K562 (cell line): ENCODE measurements around the gene RBKS. TPM values are rescaled to one million over a fixed set of nuclear protein-coding genes. Genes with fewer than 3 reads are reported as not detected.

Source experiments
- ATAC-seq: fragments of 200-7000 bp; cut with Tn5 transposase; 3 replicates; pipeline ENCODE4 v1.9.1; 2020; ENCODE audit warnings: moderate library complexity
- BruUV-seq: library from RNA; stranded (reverse); fragments of 400-500 nt; replicated peaks from 2 replicates; lab custom pipeline; 2021; lab: Mats Ljungman, UMichigan
- CTCF ChIA-PET: fragments of 300-600 bp; formaldehyde crosslinking; extraction: SDS; loops from one replicate; lab custom pipeline; 2021; ENCODE audit warnings: low intra/inter-chr PET ratio; lab: Yijun Ruan, JAX
- POLR2A ChIA-PET: fragments of 300-600, 350-650 bp; sonication (Branson Sonifier 250); formaldehyde crosslinking; extraction: SDS; loops from one replicate; lab custom pipeline; 2021; ENCODE audit warnings: antibody characterized with exemption, inconsistent platforms; lab: Yijun Ruan, JAX
- DNase-seq, 4 experiments: peaks; one replicate each; pipeline versions ENCODE4 v3.0.0 to v3.0.0-alpha.2; 2011 to 2018; ENCODE audit warnings: low spot score in 3 of 4, mixed read lengths in 3 of 4; ENCODE audit errors: extremely low read depth in 1 of 4
- FAIRE-seq: peaks from 2 replicates; lab custom pipeline; 2011; peaks lifted over from hg19 to GRCh38; lab: Jason Lieb, UNC
- H2AFZ ChIP-seq: 2 replicates; pipeline ENCODE4 v1.6.0; 2011; ENCODE audit warnings: low read depth, low read length, control low read depth, inconsistent platforms
- H3K27ac ChIP-seq: fragments of 200-600 bp; 3 replicates; pipeline ENCODE4 v1.8.0; 2011; ENCODE audit warnings: low read depth, mild to moderate bottlenecking, control low read depth, inconsistent platforms, low read length, moderate library complexity, mixed read lengths; ENCODE audit errors: extremely low read depth
- H3K27me3 ChIP-seq, 2 experiments: fragments of 300-600 bp in 1 of 2; 2 replicates in 1 of 2; 3 replicates in 1 of 2; pipeline versions ENCODE4 v1.6.0 to v1.8.0; 2011; ENCODE audit warnings: inconsistent platforms in 2 of 2, low read length in 2 of 2, mild to moderate bottlenecking in 1 of 2, mixed read lengths in 1 of 2, moderate library complexity in 1 of 2; ENCODE audit not compliant: control insufficient read depth in 2 of 2, insufficient read depth in 2 of 2
- H3K36me3 ChIP-seq: fragments of 300-600 bp; 3 replicates; pipeline ENCODE4 v1.8.0; 2011; ENCODE audit warnings: mild to moderate bottlenecking, low read length, inconsistent platforms; ENCODE audit not compliant: control insufficient read depth, insufficient read depth
- H3K4me1 ChIP-seq, 2 experiments: fragments of 200-600 bp in 1 of 2; replicated peaks in 1 of 2; 2 replicates in 1 of 2; 3 replicates in 1 of 2; pipeline versions ENCODE4 v1.5.1 to v1.8.0; 2011; ENCODE audit warnings: inconsistent platforms in 2 of 2, low read length in 2 of 2, mild to moderate bottlenecking in 1 of 2, mixed read lengths in 1 of 2, moderate library complexity in 1 of 2; ENCODE audit not compliant: control insufficient read depth in 2 of 2, insufficient read depth in 2 of 2
- H3K4me2 ChIP-seq: 2 replicates; pipeline ENCODE4 v1.6.1; 2011; ENCODE audit warnings: low read length, control low read depth, inconsistent platforms, mixed read lengths; ENCODE audit not compliant: insufficient read depth
- H3K4me3 ChIP-seq: fragments of 200-600 bp; sonication (generic), shearing (Covaris generic); 2 replicates; pipeline ENCODE4 v1.5.1; 2016; ENCODE audit warnings: control low read depth, inconsistent platforms
- H3K79me2 ChIP-seq: fragments of 200-600 bp; 3 replicates; pipeline ENCODE4 v1.8.0; 2011; ENCODE audit warnings: low read length, inconsistent platforms; ENCODE audit not compliant: control insufficient read depth, insufficient read depth
- H3K9ac ChIP-seq, 2 experiments: 2 replicates each; pipeline versions ENCODE4 v1.6.0 to v1.6.1; 2011; ENCODE audit warnings: low read depth in 2 of 2, low read length in 2 of 2, control low read depth in 1 of 2, inconsistent platforms in 1 of 2, mild to moderate bottlenecking in 1 of 2, mixed read lengths in 1 of 2; ENCODE audit not compliant: insufficient read depth in 1 of 2
- H3K9me1 ChIP-seq: one replicate; pipeline ENCODE4 v1.6.0; 2011; ENCODE audit warnings: inconsistent platforms, mild to moderate bottlenecking, low read length, moderate library complexity; ENCODE audit not compliant: control insufficient read depth, insufficient read depth
- H3K9me3 ChIP-seq: replicated peaks from 2 replicates; pipeline ENCODE4 v1.5.1; 2011; ENCODE audit warnings: low read depth, low read length, inconsistent platforms; ENCODE audit not compliant: control insufficient read depth, insufficient read depth
- H4K20me1 ChIP-seq: replicated peaks from 2 replicates; pipeline ENCODE4 v1.6.1; 2011; ENCODE audit warnings: low read length, inconsistent platforms, mixed read lengths; ENCODE audit not compliant: control insufficient read depth, insufficient read depth
- CREBBP ChIP-seq: IDR thresholded peaks from one replicate; pipeline ENCODE4 v1.6.1; 2012; ENCODE audit warnings: low read depth, mild to moderate bottlenecking, control low read depth, inconsistent platforms, low read length
- HMG20B ChIP-seq: fragments of 250-450 bp; sonication (Bioruptor Pico); IDR thresholded peaks from 2 replicates; pipeline ENCODE4 v1.5.0; 2021; ENCODE audit warnings: mild to moderate bottlenecking
- HNRNPUL1 ChIP-seq: fragments of 200-400 bp; formaldehyde crosslinking; IDR thresholded peaks from 2 replicates; pipeline ENCODE4 v1.6.1; 2017; ENCODE audit warnings: low read length
- KDM2B ChIP-seq: fragments of 250-450 bp; sonication (Bioruptor Pico); IDR thresholded peaks from 2 replicates; pipeline ENCODE4 v1.8.0; 2021; ENCODE audit warnings: mild to moderate bottlenecking, moderate library complexity
- MCM3 ChIP-seq: fragments of 450-650 bp; IDR thresholded peaks from 2 replicates; pipeline ENCODE4 v1.6.1; 2016
- SIN3A ChIP-seq, 2 experiments: fragments of 150-350 bp in 1 of 2; IDR thresholded peaks; 2 replicates each; pipeline ENCODE4 v1.6.1; 2011 to 2016; ENCODE audit warnings: borderline replicate concordance in 2 of 2, low read depth in 2 of 2, low read length in 2 of 2, mild to moderate bottlenecking in 2 of 2, moderate library complexity in 2 of 2; ENCODE audit not compliant: control insufficient read depth in 1 of 2
- ZNF146 ChIP-seq: IDR thresholded peaks from one replicate; pipeline ENCODE4 v1.6.1; 2018; ENCODE audit warnings: missing compliant biosample characterization; ENCODE audit not compliant: unreplicated experiment
- ZNF512 ChIP-seq: IDR thresholded peaks from 2 replicates; pipeline ENCODE4 v1.6.1; 2016; ENCODE audit warnings: missing genetic modification characterization, missing compliant biosample characterization
- ZNF780A ChIP-seq: fragments of 250-450 bp; sonication (Bioruptor Pico); IDR thresholded peaks from 2 replicates; pipeline ENCODE4 v1.5.0; 2021; ENCODE audit warnings: mild to moderate bottlenecking
- ZNF830 ChIP-seq: fragments of 250-450 bp; sonication (Bioruptor Pico); IDR thresholded peaks from 2 replicates; pipeline ENCODE4 v1.5.0; 2021; ENCODE audit warnings: mild to moderate bottlenecking
- WGBS: fragments of 100-300 bp; shearing (Covaris generic); methylation state at CpG from one replicate; pipeline ENCODE4 v1.1.6; 2016; ENCODE audit warnings: low coverage, mixed read lengths; ENCODE audit not compliant: insufficient coverage; ENCODE audit errors: missing lambda C conversion rate; 5-methylcytosine and 5-hydroxymethylcytosine counted together
- in situ Hi-C: fragments of 300-500 bp; cut with MboI; formaldehyde crosslinking; loops from 4 replicates; pipeline ENCODE4 v1.15.0; 2018; ENCODE audit warnings: inconsistent platforms, mixed read lengths
- intact Hi-C: fragments of 100-400 bp; cut with micrococcal nuclease; formaldehyde crosslinking; loops from 2 replicates; pipeline ENCODE4 v1.14.2; 2022
- polyA plus RNA-seq, 8 experiments: library from polyadenylated mRNA; depleted of rRNA in 4 of 8; stranded (reverse) in 5 of 8; unstranded in 3 of 8; fragments of >200 nt; fragmentation: Nextera tagmentation in 2 of 8; fragmentation: Illumina TruSeq in 1 of 8; extraction: Ambion mirVana in 2 of 8; extraction: Trizol in 1 of 8; gene quantifications; 2 replicates each; pipeline versions ENCODE4 v1.2.1 to v1.2.3, GENCODE V29; 2011 to 2014; ENCODE audit warnings: inconsistent platforms in 1 of 8, missing spikeins in 1 of 8
- total RNA-seq, 7 experiments: library from RNA; depleted of rRNA in 6 of 7; stranded (reverse); fragments of >200 nt in 6 of 7; fragmentation: Illumina TruSeq in 2 of 7; extraction: Trizol in 2 of 7; gene quantifications; 2 replicates each; pipeline versions ENCODE4 v1.2.1 to v1.2.3, GENCODE V29; 2011 to 2021; ENCODE audit warnings: low replicate concordance in 1 of 7
- TF ChIP-seq, protein P1 (sequence below): IDR thresholded peaks from 2 replicates; pipeline ENCODE4 v1.6.1; 2011; ENCODE audit not compliant: insufficient read length; ENCODE audit errors: extremely low read depth
- TF ChIP-seq, protein P2 (sequence below): fragments of 250-450 bp; sonication (Bioruptor Pico); IDR thresholded peaks from 2 replicates; pipeline ENCODE4 v1.8.0; 2021; ENCODE audit warnings: borderline replicate concordance, mild to moderate bottlenecking, moderate library complexity; ENCODE audit not compliant: poor library complexity, severe bottlenecking

RBKS gene
- total and polyA plus RNA-seq, 9 of the 15 experiments (the other 6 are each of a cell fraction or from before 2014, with no cell fraction given) = 0.06 to 0.39 (median 0.19) TPM

DNA sequence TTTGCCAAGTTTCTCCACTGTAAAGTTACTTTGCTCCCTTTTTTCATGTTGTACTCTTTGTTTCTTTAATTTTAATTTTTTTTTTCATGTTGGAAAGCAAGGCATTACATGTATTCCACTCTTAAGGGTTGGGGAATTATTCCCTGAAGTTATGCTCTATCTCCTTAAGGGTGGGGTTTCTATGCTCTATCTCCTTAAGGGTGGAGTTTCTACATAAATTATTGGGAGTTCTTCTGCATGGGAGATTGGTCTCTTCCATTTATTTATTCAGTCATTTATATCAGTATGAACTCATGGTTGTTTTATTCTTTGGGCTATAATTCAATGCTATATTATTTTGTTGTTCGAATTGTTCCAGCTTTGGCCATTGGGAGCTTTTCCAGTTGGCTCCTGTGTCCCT, 107.5 kb downstream of the RBKS start (continued):
- no peak for TF ChIP-seq KDM2B (CRISPR knock-in tag)
- TF ChIP-seq, all 486 proteins: peak for 0

DNA sequence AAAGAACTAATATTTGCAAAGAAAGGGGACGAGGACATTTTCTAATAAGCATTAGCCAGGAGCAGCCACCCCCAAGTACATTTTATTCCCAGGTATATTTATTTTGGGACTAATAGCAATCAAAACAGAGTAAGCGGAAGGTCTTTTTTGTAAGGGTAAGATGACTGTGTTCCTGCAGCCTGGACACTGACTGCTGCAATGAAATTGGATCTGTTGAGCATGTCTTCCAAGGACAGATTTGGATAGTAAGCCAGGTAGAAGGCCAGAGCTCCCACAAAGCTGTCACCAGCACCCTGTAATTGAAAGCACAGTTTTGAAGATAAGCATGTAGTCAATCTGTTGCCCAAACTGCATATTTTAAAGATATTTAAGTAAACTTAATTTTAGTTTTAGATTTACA, 108.7 kb downstream of the RBKS start:
- in situ Hi-C loops (no loop called here), intact Hi-C loops (no loop called here)
- FAIRE-seq (no peak), ATAC-seq (no peak), DNase-seq (no peak)
- Histone ChIP-seq H3K79me2 (peaks cover 6% of the 10 kb centered on the region; the same call in 2 of the 3 replicates), H3K27me3 (no peaks in the 10 kb centered on the region), H4K20me1 (no peaks in the 10 kb centered on the region; the same call in 1 of the 2 replicates), H3K36me3 (peaks cover 33% of the 10 kb centered on the region; the same call in 1 of the 3 replicates), H2AFZ (no peak overlapping the region), H3K9ac (no peak overlapping the region), H3K9me1 (no peaks in the 10 kb centered on the region), H3K9me3 (no peaks in the 10 kb centered on the region), H3K4me1 (no peaks in the 10 kb centered on the region), H3K4me3 (no peak overlapping the region), H3K27ac (no peak overlapping the region), H3K4me2 (no peak overlapping the region)
- TF ChIP-seq, protein P1, sequence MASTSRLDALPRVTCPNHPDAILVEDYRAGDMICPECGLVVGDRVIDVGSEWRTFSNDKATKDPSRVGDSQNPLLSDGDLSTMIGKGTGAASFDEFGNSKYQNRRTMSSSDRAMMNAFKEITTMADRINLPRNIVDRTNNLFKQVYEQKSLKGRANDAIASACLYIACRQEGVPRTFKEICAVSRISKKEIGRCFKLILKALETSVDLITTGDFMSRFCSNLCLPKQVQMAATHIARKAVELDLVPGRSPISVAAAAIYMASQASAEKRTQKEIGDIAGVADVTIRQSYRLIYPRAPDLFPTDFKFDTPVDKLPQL = no peak
- TF ChIP-seq ZNF830 (CRISPR knock-in tag) = no peak
- TF ChIP-seq ZNF146 (CRISPR knock-in tag) = no peak
- TF ChIP-seq SIN3A (IDR thresholded peaks at IDR 0.05; ENCODE audit: borderline replicate concordance in 2 of 2, control insufficient read depth in 1 of 2, low read depth in 2 of 2, low read length in 2 of 2) = no peak
- TF ChIP-seq HNRNPUL1 = no peak
- no peak for TF ChIP-seq KDM2B (CRISPR knock-in tag)
- TF ChIP-seq, protein P2, sequence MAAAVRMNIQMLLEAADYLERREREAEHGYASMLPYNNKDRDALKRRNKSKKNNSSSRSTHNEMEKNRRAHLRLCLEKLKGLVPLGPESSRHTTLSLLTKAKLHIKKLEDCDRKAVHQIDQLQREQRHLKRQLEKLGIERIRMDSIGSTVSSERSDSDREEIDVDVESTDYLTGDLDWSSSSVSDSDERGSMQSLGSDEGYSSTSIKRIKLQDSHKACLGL (CRISPR knock-in tag) = no peak
- no peak for TF ChIP-seq ZNF780A
- no peak for TF ChIP-seq HMG20B
- TF ChIP-seq CREBBP = no peak
- no peak for TF ChIP-seq MCM3
- TF ChIP-seq ZNF512 (tag) = no peak
- ChIA-PET POLR2A (interaction anchor here (1.6 kb wide), 1 partner anchor 8 kb away, joined by 4 read pairs; no protein-coding TSS in a partner anchor), CTCF (no interaction called here)
- 95% methylated on average over 2 of the region's 2 CpGs for WGBS
- BruUV-seq = no TSS peak
